Measurements from ENCODE around the gene TOLLIP.

Gene TOLLIP

GRCh38 chr11:1241706-1242105, 67.7 kb downstream of the TOLLIP start (continued):
- no peak for TF ChIP-seq AEBP2 (tag by site-specific recombination; IDR thresholded peaks at IDR 0.05; ENCODE audit: borderline replicate concordance)

DNA sequence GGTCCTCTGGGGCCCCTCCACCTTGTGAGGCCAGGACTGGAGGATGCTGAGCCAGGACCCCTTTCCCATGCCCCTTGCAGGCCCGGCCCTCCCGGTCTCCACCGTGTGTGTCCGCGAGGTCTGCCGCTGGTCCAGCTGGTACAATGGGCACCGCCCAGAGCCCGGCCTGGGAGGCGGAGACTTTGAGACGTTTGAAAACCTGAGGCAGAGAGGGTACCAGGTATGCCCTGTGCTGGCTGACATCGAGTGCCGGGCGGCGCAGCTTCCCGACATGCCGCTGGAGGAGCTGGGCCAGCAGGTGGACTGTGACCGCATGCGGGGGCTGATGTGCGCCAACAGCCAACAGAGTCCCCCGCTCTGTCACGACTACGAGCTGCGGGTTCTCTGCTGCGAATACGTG, 68.7 kb downstream of the TOLLIP start:
- no peak for TF ChIP-seq ZBTB20 (tag by site-specific recombination; IDR thresholded peaks at IDR 0.05)
- no peak for TF ChIP-seq SP7 (tag by site-specific recombination; IDR thresholded peaks at IDR 0.05)
- TF ChIP-seq ZNF426 (tag by site-specific recombination; IDR thresholded peaks at IDR 0.05), result no peak
- no peak for TF ChIP-seq ZSCAN30 (tag by site-specific recombination; IDR thresholded peaks at IDR 0.05)
- TF ChIP-seq, protein P1, sequence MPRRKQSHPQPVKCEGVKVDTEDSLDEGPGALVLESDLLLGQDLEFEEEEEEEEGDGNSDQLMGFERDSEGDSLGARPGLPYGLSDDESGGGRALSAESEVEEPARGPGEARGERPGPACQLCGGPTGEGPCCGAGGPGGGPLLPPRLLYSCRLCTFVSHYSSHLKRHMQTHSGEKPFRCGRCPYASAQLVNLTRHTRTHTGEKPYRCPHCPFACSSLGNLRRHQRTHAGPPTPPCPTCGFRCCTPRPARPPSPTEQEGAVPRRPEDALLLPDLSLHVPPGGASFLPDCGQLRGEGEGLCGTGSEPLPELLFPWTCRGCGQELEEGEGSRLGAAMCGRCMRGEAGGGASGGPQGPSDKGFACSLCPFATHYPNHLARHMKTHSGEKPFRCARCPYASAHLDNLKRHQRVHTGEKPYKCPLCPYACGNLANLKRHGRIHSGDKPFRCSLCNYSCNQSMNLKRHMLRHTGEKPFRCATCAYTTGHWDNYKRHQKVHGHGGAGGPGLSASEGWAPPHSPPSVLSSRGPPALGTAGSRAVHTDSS (tag by site-specific recombination; IDR thresholded peaks at IDR 0.05), result no peak
- no peak for TF ChIP-seq ZNF560 (tag by site-specific recombination; IDR thresholded peaks at IDR 0.05; ENCODE audit: borderline replicate concordance)
- no peak for TF ChIP-seq KLF10 (tag by site-specific recombination; IDR thresholded peaks at IDR 0.05)
- no peak for TF ChIP-seq INSM2 (tag by site-specific recombination; IDR thresholded peaks at IDR 0.05)
- TF ChIP-seq, protein P2, sequence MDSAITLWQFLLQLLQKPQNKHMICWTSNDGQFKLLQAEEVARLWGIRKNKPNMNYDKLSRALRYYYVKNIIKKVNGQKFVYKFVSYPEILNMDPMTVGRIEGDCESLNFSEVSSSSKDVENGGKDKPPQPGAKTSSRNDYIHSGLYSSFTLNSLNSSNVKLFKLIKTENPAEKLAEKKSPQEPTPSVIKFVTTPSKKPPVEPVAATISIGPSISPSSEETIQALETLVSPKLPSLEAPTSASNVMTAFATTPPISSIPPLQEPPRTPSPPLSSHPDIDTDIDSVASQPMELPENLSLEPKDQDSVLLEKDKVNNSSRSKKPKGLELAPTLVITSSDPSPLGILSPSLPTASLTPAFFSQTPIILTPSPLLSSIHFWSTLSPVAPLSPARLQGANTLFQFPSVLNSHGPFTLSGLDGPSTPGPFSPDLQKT (IDR thresholded peaks at IDR 0.05; ENCODE audit: borderline replicate concordance, low read depth, low read length), result no peak
- TF ChIP-seq ZNF223 (tag by site-specific recombination; IDR thresholded peaks at IDR 0.05), result no peak
- no peak for TF ChIP-seq ZNF2 (tag by site-specific recombination; IDR thresholded peaks at IDR 0.05)
- no peak for TF ChIP-seq TRIM28 (IDR thresholded peaks at IDR 0.05; ENCODE audit: borderline replicate concordance, low read length)
- TF ChIP-seq ZNF521 (tag by site-specific recombination; IDR thresholded peaks at IDR 0.05), result no peak
- TF ChIP-seq ZNF274 (IDR thresholded peaks at IDR 0.05; ENCODE audit: low read length), result no peak
- TF ChIP-seq ZNF274 (tag by site-specific recombination; IDR thresholded peaks at IDR 0.05; ENCODE audit: borderline replicate concordance), result no peak
- no peak for TF ChIP-seq ZNF624 (tag by site-specific recombination; IDR thresholded peaks at IDR 0.05)
- TF ChIP-seq ZNF169 (tag by site-specific recombination; IDR thresholded peaks at IDR 0.05), result no peak
- no peaks in the 10 kb centered on the region for H3K9me3 ChIP-seq (ENCODE audit: control insufficient read depth, insufficient read depth, low read depth, low read length)
- H3K4me3 ChIP-seq (ENCODE audit: low read depth, low read length), result no peak overlapping the region
- H3K27ac ChIP-seq (ENCODE audit: extremely low read depth, low read depth, low read length), result no peak overlapping the region
- ChIA-PET POLR2A (no interaction called here), CTCF (no interaction called here)
- H3K36me3 ChIP-seq (ENCODE audit: control insufficient read depth in 2 of 2, insufficient read depth in 1 of 2, low read length in 2 of 2), result no peaks in the 10 kb centered on the region
- H3K4me1 ChIP-seq (ENCODE audit: control insufficient read depth, insufficient read depth, low read length), result no peaks in the 10 kb centered on the region

GRCh38 chr11:1239596-1240205, 69.7 kb downstream of the TOLLIP start:
- Histone ChIP-seq H3K4me3 (ENCODE audit: low read depth, low read length) (no peak overlapping the region), H3K9me3 (ENCODE audit: control insufficient read depth, insufficient read depth, low read depth, low read length) (no peaks in the 10 kb centered on the region), H3K36me3 (ENCODE audit: control insufficient read depth in 2 of 2, insufficient read depth in 1 of 2, low read length in 2 of 2) (no peaks in the 10 kb centered on the region), H3K27ac (ENCODE audit: extremely low read depth, low read depth, low read length) (no peak overlapping the region), H3K4me1 (ENCODE audit: control insufficient read depth, insufficient read depth, low read length) (no peaks in the 10 kb centered on the region)
- TF ChIP-seq ZNF404 (tag by site-specific recombination; IDR thresholded peaks at IDR 0.05) (no peak), ZNF248 (tag by site-specific recombination; IDR thresholded peaks at IDR 0.05) (no peak), ZBTB26 (tag by site-specific recombination; optimal IDR thresholded peaks at IDR 0.05) (no peak), ZNF292 (tag by site-specific recombination; IDR thresholded peaks at IDR 0.05; ENCODE audit: borderline replicate concordance, low read depth) (no peak), ZNF423 (tag by site-specific recombination; IDR thresholded peaks at IDR 0.05) (no peak), GLIS1 (tag by site-specific recombination; IDR thresholded peaks at IDR 0.05) (no peak), ZNF112 (tag by site-specific recombination; IDR thresholded peaks at IDR 0.05) (no peak), TCF7L2 (IDR thresholded peaks at IDR 0.05; ENCODE audit: borderline replicate concordance, low read depth, low read length) (no peak), ZFP69B (tag by site-specific recombination; IDR thresholded peaks at IDR 0.05) (no peak)
- ChIA-PET CTCF (no interaction called here), POLR2A (no interaction called here)

Data from HEK293 (cell line).